Neural progenitor cell (in vitro differentiated cells): ENCODE results near the gene SYT7.

ENCODE experiments used
- CTCF ChIP-seq: fragments of 200-600 bp; sonication (generic); IDR thresholded peaks from 2 replicates; pipeline ENCODE4 v1.5.1; 2017; ENCODE audit warnings: antibody characterized with exemption, mild to moderate bottlenecking
- EZH2phosphoT487 ChIP-seq: fragments of 200-600 bp; sonication (generic); IDR thresholded peaks from 2 replicates; pipeline ENCODE4 v1.6.1; 2017; ENCODE audit warnings: antibody characterized with exemption

GRCh38 chr11:61505640-61506155 lies 75.2 kb downstream of the SYT7 start:
- TF ChIP-seq CTCF, result no peak
- TF ChIP-seq EZH2phosphoT487, result no peak
